NT2/D1 (cell line): ENCODE measurements around the gene ATG9A.

Experiments
- DNase-seq: peaks from one replicate; pipeline ENCODE4 v3.0.0-alpha.2; 2011; ENCODE audit warnings: low read depth, low spot score
- H3K27me3 ChIP-seq: 2 replicates; pipeline ENCODE4 v1.6.0; 2011; ENCODE audit warnings: mild to moderate bottlenecking; ENCODE audit not compliant: insufficient read length, insufficient read depth
- H3K36me3 ChIP-seq: 2 replicates; pipeline ENCODE4 v1.6.1; 2011; ENCODE audit warnings: mild to moderate bottlenecking, low read length, mixed read lengths; ENCODE audit not compliant: insufficient read depth, insufficient read length
- H3K4me1 ChIP-seq: 2 replicates; pipeline ENCODE4 v1.5.1; 2011; ENCODE audit not compliant: insufficient read depth, insufficient read length
- H3K4me3 ChIP-seq: 2 replicates; pipeline ENCODE4 v1.5.1; 2011; ENCODE audit warnings: low read depth; ENCODE audit not compliant: insufficient read length
- H3K9ac ChIP-seq: 2 replicates; pipeline ENCODE4 v1.6.0; 2011; ENCODE audit warnings: low read depth; ENCODE audit not compliant: insufficient read length
- H3K9me3 ChIP-seq: 2 replicates; pipeline ENCODE4 v1.5.1; 2011; ENCODE audit warnings: mild to moderate bottlenecking, low read length; ENCODE audit not compliant: insufficient read depth
- SUZ12 ChIP-seq: IDR thresholded peaks from 2 replicates; pipeline ENCODE4 v1.6.1; 2011; ENCODE audit not compliant: insufficient read length, insufficient read depth; ENCODE audit errors: extremely low read depth
- YY1 ChIP-seq: IDR thresholded peaks from 2 replicates; pipeline ENCODE4 v1.6.1; 2011; ENCODE audit not compliant: insufficient read length, insufficient read depth
- ZNF274 ChIP-seq: IDR thresholded peaks from 2 replicates; pipeline ENCODE4 v1.6.1; 2011; ENCODE audit warnings: mild to moderate bottlenecking, low read depth, low read length

Gene ATG9A

GRCh38 chr2:219228041-219228910, 1.2 kb downstream of the ATG9A start:
- Histone ChIP-seq H3K27me3 (no peaks in the 10 kb centered on the region), H3K9ac (peak overlapping the region; percentile 97), H3K9me3 (no peaks in the 10 kb centered on the region), H3K4me3 (peak overlapping the region; percentile 81), H3K36me3 (peaks cover 62% of the 10 kb centered on the region), H3K4me1 (peaks cover 7% of the 10 kb centered on the region)
- DNase-seq = no peak
- no peak for TF ChIP-seq YY1
- no peak for TF ChIP-seq ZNF274
- no peak for TF ChIP-seq SUZ12

- Histone ChIP-seq H3K27me3 (no peaks in the 10 kb centered on the region), H3K36me3 (peaks cover 70% of the 10 kb centered on the region), H3K4me3 (no peak overlapping the region), H3K9ac (no peak overlapping the region), H3K9me3 (no peaks in the 10 kb centered on the region), H3K4me1 (peaks cover 7% of the 10 kb centered on the region)
- TF ChIP-seq ZNF274 (no peak), SUZ12 (no peak), YY1 (no peak)
- DNase-seq = no peak
These were observed 4.1 kb downstream of the ATG9A start for GRCh38 chr2:219225350-219225749.

- Histone ChIP-seq H3K4me3 (no peak overlapping the region), H3K36me3 (peaks cover 82% of the 10 kb centered on the region), H3K9me3 (no peaks in the 10 kb centered on the region), H3K9ac (no peak overlapping the region), H3K4me1 (peaks cover 9% of the 10 kb centered on the region), H3K27me3 (no peaks in the 10 kb centered on the region)
- no peak for TF ChIP-seq SUZ12
- no peak for TF ChIP-seq ZNF274
- DNase-seq = no peak
These were observed 5.4 kb downstream of the ATG9A start for GRCh38 chr2:219223831-219224610.

GRCh38 chr2:219221957-219222518, 7.4 kb downstream of the ATG9A start:
- Histone ChIP-seq H3K36me3 (peaks cover 78% of the 10 kb centered on the region), H3K9me3 (no peaks in the 10 kb centered on the region), H3K27me3 (no peaks in the 10 kb centered on the region), H3K9ac (no peak overlapping the region), H3K4me1 (peaks cover 2% of the 10 kb centered on the region), H3K4me3 (no peak overlapping the region)
- DNase-seq = no peak
- no peak for TF ChIP-seq YY1
- no peak for TF ChIP-seq SUZ12
- no peak for TF ChIP-seq ZNF274

GRCh38 chr2:219220652-219221402, 8.6 kb downstream of the ATG9A start:
- Histone ChIP-seq H3K4me1 (peaks cover 10% of the 10 kb centered on the region), H3K27me3 (no peaks in the 10 kb centered on the region), H3K9ac (no peak overlapping the region), H3K36me3 (peaks cover 78% of the 10 kb centered on the region), H3K4me3 (no peak overlapping the region), H3K9me3 (no peaks in the 10 kb centered on the region)
- no peak for DNase-seq
- TF ChIP-seq YY1 (no peak), ZNF274 (no peak), SUZ12 (no peak)

GRCh38 chr2:219219784-219220532, 9.5 kb downstream of the ATG9A start:
- no peak overlapping the region for H3K9ac ChIP-seq
- TF ChIP-seq YY1 = no peak
- no peak for TF ChIP-seq ZNF274
- TF ChIP-seq SUZ12 = no peak
- no peak overlapping the region for H3K4me3 ChIP-seq
- no peaks in the 10 kb centered on the region for H3K9me3 ChIP-seq
- DNase-seq = no peak
- peaks cover 78% of the 10 kb centered on the region for H3K36me3 ChIP-seq
- no peaks in the 10 kb centered on the region for H3K27me3 ChIP-seq
- peaks cover 10% of the 10 kb centered on the region for H3K4me1 ChIP-seq
